Fibroblast of gingiva (primary cell): Measurements from ENCODE around the gene ZNF292.
"Not testable (repeated sequence)": the region's sequence is repeated elsewhere in the genome, so short reads cannot be mapped to it uniquely, and the experiment has no call there.

ENCODE experiments used
- DNase-seq: peaks from one replicate; pipeline ENCODE4 v3.0.0-alpha.2; 2011; ENCODE audit warnings: low read depth

The ZNF292 gene

GRCh38 chr6:87213364-87213763 is 58.0 kb downstream of the ZNF292 start:
- DNase-seq = no peak

DNA sequence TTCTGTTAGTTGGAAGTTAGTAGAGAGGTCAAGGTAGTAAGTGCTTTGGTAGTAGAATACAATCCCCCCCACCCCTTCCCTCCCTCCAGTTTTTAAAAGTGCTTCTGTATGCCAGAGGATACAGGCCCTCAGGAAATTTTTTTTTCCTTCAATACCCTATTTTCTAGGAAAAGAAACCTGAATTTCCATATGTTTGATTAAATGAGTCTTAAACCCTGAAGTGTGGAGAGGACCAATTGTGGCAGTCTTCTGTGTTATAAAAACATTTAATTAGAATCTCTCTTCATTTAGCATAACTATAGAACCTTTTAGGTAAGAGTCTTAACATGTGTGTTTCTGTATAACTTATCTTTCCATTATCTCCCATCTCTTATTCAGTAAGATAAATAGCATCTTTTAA is 59.5 kb downstream of the ZNF292 start:
- DNase-seq = no peak

DNA sequence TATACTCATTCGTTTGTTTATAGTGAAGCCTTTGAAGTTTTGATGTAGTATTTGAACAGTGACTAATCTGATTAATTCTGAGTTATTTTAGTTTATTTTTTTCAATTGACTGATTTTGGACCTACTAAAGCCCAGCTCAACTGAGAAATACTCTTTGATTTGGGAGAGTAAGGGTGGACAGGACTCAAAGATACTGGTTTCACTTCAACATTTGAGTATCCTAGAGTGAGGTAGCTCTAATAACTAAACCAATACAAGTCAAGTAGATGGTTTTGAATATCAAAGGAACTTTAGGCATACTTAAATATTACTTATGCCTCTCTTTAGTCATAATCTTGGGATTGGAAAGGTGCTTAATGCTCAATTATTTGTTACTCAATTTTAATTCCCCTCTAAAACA is 65.6 kb downstream of the ZNF292 start:
- no peak for DNase-seq

GRCh38 chr6:87222676-87223075 is 67.3 kb downstream of the ZNF292 start:
- no peak for DNase-seq

- DNase-seq = no peak
Measured at GRCh38 chr6:87224971-87225370, 69.6 kb downstream of the ZNF292 start.

DNA sequence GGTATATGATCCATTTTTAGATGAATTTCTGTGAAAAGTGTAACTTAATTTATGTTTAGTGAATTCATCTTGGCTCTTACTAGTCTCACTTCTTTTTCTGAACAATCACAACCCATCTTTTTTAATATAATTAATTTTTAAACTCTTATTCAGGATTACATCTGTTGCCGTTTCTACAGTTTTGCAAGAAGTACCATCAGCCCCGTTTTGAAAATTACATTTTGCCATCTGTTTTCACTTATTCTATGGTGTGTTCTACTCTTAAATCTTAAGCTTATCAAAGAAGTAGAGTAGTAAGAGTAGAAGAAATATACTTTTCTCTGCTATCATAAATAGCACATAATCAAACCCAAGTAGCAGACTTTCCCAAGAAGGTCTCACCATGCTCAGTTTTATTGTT is 70.1 kb downstream of the ZNF292 start:
- DNase-seq = no peak

GRCh38 chr6:87225937-87226336 is 70.6 kb downstream of the ZNF292 start:
- DNase-seq = no peak

- DNase-seq = no peak
Measured at GRCh38 chr6:87230801-87231200, 75.4 kb downstream of the ZNF292 start.

GRCh38 chr6:87237804-87238203 is 82.4 kb downstream of the ZNF292 start:
- no peak for DNase-seq

DNA sequence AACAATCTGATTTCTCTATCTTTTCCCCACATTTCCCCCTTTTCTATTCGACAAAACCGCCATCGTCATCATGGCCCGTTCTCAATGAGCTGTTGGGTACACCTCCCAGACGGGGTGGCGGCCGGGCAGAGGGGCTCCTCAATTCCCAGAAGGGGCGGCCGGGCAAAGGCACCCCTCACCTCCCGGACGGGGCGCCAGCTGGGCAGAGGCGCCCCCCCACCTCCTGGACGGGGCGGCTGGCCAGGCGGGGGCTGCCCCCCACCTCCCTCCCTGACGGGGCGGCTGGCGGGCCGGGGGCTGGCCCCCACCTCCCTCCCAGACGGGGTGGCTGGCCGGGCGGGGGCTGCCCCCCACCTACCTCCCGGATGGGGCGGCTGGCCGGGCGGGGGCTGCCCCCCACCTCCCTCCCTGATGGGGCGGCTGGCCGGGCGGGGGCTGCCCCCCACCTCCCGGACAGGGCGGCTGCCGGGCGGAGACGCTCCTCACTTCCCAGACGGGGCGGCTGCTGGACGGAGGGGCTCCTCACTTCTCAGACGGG is 83.8 kb downstream of the ZNF292 start:
- not testable (repeated sequence) for DNase-seq

- no peak for DNase-seq
Measured at GRCh38 chr6:87241304-87241703, 85.9 kb downstream of the ZNF292 start.

GRCh38 chr6:87242311-87242710 is 86.9 kb downstream of the ZNF292 start:
- no peak for DNase-seq

- no peak for DNase-seq
Measured at GRCh38 chr6:87243812-87244211, 88.4 kb downstream of the ZNF292 start.

DNA sequence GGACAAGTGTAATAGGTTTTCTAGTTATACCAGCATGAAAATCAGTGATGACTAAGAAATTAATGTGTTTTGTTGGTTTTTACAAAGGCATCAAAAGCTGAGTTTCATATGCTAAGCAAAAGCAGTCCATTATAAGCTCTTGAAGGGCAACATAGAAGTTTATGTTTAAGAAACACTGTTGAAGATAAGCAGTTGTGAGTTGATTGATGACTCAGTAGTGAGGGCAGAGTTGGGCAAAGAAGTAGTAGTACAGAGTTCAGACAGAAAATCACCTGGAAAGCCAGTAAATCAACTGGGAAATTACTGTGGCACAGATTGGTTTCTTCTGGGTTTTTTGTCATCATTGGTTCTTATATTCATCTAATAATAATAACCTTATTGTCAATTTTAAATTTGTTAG is 89.0 kb downstream of the ZNF292 start:
- DNase-seq = no peak

DNA sequence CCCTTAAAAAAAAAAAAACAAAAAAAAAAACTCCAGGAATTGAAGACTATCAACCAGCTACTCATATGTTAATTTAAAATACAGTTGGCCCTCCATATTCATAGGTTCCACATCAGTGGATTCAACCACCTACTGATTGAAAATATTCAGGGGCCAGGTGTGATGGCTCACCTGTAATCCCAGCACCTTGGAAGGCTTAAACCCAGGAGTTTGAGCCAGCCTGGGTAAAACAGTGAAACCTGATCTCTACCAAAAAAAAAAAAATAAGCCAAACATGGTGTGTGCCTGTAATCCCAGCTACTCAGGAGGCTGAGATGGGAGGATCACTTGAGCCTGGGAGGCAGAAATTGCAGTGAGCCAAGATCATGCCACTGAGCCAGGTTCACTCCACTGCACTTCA is 94.7 kb downstream of the ZNF292 start:
- no peak for DNase-seq

DNA sequence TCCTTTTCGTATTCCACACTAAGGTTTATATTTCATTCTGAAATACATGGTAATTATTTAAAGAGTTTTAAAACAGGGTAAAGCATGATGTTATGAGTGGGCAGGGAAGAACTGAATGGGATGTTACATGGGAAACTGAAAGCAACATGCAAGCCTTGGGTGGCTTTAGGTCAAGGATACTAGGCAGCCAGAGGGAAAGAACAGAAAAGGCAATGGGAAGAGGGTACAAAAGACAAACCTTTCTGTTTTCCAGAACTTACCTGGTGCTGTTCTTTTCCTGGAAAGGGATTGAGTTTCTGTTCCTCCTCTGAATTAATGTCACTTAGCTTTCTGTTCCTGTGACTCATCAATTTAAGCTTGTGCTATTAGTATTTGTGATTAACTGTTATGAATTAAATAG is 95.9 kb downstream of the ZNF292 start:
- no peak for DNase-seq

- no peak for DNase-seq
Measured at GRCh38 chr6:87251725-87252124, 96.4 kb downstream of the ZNF292 start.

- no peak for DNase-seq
Measured at GRCh38 chr6:87257046-87257445, 101.7 kb downstream of the ZNF292 start.

GRCh38 chr6:87257565-87257964 is 102.2 kb downstream of the ZNF292 start:
- no peak for DNase-seq

GRCh38 chr6:87257975-87258374 is 102.6 kb downstream of the ZNF292 start:
- DNase-seq = no peak

- no peak for DNase-seq
Measured at GRCh38 chr6:87259791-87260190, 104.4 kb downstream of the ZNF292 start.

DNA sequence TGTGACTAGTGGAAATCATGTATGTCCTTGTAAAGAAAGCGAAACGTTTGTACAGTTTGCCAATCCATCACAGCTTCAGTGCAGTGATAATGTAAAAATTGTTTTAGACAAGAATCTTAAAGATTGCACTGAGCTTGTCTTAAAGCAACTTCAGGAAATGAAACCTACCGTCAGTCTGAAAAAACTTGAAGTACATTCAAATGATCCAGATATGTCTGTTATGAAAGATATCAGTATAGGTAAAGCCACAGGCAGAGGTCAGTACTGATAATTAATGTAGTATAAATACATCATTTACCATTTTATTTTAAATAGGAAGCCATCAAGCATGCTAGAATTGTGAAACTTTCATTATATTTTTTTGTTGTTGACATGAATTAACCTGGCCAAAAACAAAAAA is 106.2 kb downstream of the ZNF292 start:
- DNase-seq = no peak

DNA sequence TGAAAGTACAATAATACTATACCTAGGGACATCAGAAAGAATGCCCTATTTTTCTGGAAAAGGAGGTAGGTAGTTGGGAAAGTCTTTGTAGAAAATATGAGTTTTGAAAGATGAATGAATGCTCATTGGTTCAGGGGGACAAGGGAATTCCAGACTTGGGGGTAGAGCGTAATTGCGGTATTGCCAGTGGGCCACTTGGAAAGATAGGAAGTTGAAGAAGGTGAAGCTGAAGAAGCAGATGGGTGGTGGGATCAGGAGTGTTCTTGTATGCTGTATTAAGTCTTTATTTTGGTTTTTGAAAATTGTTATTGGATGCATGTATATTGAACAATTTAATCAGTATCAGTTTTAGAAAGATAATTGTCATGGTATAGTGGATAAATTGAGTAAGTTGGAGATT is 109.1 kb downstream of the ZNF292 start:
- no peak for DNase-seq

GRCh38 chr6:87274660-87275274 is 119.4 kb downstream of the ZNF292 start:
- DNase-seq = peak; percentile 54
